H1 (cell line): ENCODE results near the gene CDH16.

ENCODE experiments used
- ASH2L ChIP-seq: fragments of 200-600, 300-600 bp; sonication (generic); IDR thresholded peaks from one replicate; pipeline ENCODE4 v1.7.1; 2017; ENCODE audit warnings: low read length
- BCL11A ChIP-seq, 2 experiments: IDR thresholded peaks; one replicate each; pipeline ENCODE4 v1.6.1; 2011; ENCODE audit warnings: low read depth in 2 of 2, low read length in 2 of 2, mild to moderate bottlenecking in 2 of 2
- CEBPB ChIP-seq: IDR thresholded peaks from 2 replicates; pipeline ENCODE4 v1.6.1; 2012; ENCODE audit warnings: low read depth, low read length
- CHD2 ChIP-seq: IDR thresholded peaks from 2 replicates; pipeline ENCODE4 v1.6.1; 2012; ENCODE audit warnings: low read length, improper control_type of control experiment
- NANOG ChIP-seq: IDR thresholded peaks from 2 replicates; pipeline ENCODE4 v1.6.1; 2011; ENCODE audit warnings: low read length, low read depth, mild to moderate bottlenecking, inconsistent platforms; ENCODE audit not compliant: insufficient read depth, poor library complexity, severe bottlenecking
- POLR2A ChIP-seq, 2 experiments: IDR thresholded peaks; 1 replicate in 1 of 2; 2 replicates in 1 of 2; pipeline ENCODE4 v1.6.1; 2011; ENCODE audit warnings: low read depth in 2 of 2, low read length in 2 of 2, mild to moderate bottlenecking in 2 of 2; ENCODE audit errors: control extremely low read depth in 1 of 2
- YY1 ChIP-seq: IDR thresholded peaks from 2 replicates; pipeline ENCODE4 v1.6.1; 2011; ENCODE audit warnings: low read depth, mild to moderate bottlenecking, low read length
- TF ChIP-seq, protein P1 (sequence below), 3 experiments: IDR thresholded peaks; 1 replicate in 2 of 3; 2 replicates in 1 of 3; pipeline versions ENCODE4 v1.5.1 to v1.6.1; 2011; ENCODE audit warnings: low read length in 3 of 3, mild to moderate bottlenecking in 3 of 3, inconsistent platforms in 2 of 3, low read depth in 1 of 3, moderate library complexity in 1 of 3; ENCODE audit not compliant: insufficient read depth in 1 of 3; ENCODE audit errors: control extremely low read depth in 1 of 3

DNA sequence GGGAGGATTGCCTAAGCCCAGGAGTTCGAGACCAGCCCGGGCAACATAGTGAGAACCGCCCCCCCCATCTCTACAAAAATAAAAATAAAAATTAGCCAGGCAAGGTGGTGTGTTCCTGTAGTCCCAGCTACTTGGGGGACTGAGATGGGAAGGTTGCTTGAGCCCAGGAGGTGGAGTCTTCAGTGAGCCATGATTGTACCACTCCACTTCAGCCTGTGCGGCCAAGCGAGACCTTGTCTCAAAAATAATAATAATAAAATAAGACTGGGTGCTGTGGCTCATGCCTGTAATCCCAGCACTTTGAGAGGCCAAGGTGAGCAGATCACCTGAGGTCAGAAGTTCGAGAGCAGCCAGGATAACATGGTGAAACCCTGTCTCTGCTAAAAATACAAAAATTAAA lies 26.9 kb downstream of the CDH16 start:
- TF ChIP-seq CEBPB (no peak), POLR2A (IDR thresholded peaks at IDR 0.05; ENCODE audit: control extremely low read depth in 1 of 2, low read depth in 2 of 2, low read length in 2 of 2) (no peak), YY1 (no peak), ASH2L (no peak), BCL11A (IDR thresholded peaks at IDR 0.05; ENCODE audit: low read depth in 2 of 2, low read length in 2 of 2) (no peak), NANOG (no peak), CHD2 (no peak)
- TF ChIP-seq, protein P1, sequence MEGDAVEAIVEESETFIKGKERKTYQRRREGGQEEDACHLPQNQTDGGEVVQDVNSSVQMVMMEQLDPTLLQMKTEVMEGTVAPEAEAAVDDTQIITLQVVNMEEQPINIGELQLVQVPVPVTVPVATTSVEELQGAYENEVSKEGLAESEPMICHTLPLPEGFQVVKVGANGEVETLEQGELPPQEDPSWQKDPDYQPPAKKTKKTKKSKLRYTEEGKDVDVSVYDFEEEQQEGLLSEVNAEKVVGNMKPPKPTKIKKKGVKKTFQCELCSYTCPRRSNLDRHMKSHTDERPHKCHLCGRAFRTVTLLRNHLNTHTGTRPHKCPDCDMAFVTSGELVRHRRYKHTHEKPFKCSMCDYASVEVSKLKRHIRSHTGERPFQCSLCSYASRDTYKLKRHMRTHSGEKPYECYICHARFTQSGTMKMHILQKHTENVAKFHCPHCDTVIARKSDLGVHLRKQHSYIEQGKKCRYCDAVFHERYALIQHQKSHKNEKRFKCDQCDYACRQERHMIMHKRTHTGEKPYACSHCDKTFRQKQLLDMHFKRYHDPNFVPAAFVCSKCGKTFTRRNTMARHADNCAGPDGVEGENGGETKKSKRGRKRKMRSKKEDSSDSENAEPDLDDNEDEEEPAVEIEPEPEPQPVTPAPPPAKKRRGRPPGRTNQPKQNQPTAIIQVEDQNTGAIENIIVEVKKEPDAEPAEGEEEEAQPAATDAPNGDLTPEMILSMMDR (IDR thresholded peaks at IDR 0.05; ENCODE audit: control extremely low read depth in 1 of 3, insufficient read depth in 1 of 3, low read depth in 1 of 3, low read length in 3 of 3): no peak
